GM23248 (cell line): Measurements from ENCODE around the gene MYLK. TPM values are rescaled to one million over a fixed set of nuclear protein-coding genes. Genes with fewer than 3 reads are reported as not detected.
A peak's percentile ranks its signal among the peaks of the same experiment; 100 is the strongest.

Experiments used
- DNase-seq: peaks from one replicate; pipeline ENCODE4 v3.0.0-alpha.2; 2015
- H2AFZ ChIP-seq: fragments of 200-600 bp; sonication (generic); 2 replicates; pipeline ENCODE4 v1.6.1; 2016; ENCODE audit warnings: antibody characterized with exemption
- H3F3A ChIP-seq: fragments of 200-600 bp; sonication (generic); 2 replicates; pipeline ENCODE4 v1.6.1; 2016; ENCODE audit warnings: mild to moderate bottlenecking, antibody characterized with exemption, mixed run types; ENCODE audit not compliant: insufficient read depth
- H3K27ac ChIP-seq: fragments of 200-600 bp; sonication (generic); 2 replicates; pipeline ENCODE4 v1.5.1; 2016; ENCODE audit warnings: mild to moderate bottlenecking
- H3K27me3 ChIP-seq: fragments of 200-600 bp; sonication (generic); replicated peaks from 2 replicates; pipeline ENCODE4 v1.6.1; 2016; ENCODE audit warnings: mild to moderate bottlenecking; ENCODE audit not compliant: insufficient read depth
- H3K36me3 ChIP-seq: fragments of 200-600 bp; sonication (generic); 2 replicates; pipeline ENCODE4 v1.6.1; 2016; ENCODE audit warnings: low read depth, mild to moderate bottlenecking
- H3K4me1 ChIP-seq: fragments of 200-600 bp; sonication (generic); 2 replicates; pipeline ENCODE4 v1.6.1; 2016; ENCODE audit warnings: mild to moderate bottlenecking; ENCODE audit not compliant: insufficient read depth
- H3K4me2 ChIP-seq: fragments of 200-600 bp; sonication (generic); one replicate; pipeline ENCODE4 v1.6.1; 2016; ENCODE audit warnings: mild to moderate bottlenecking; ENCODE audit not compliant: unreplicated experiment
- H3K4me3 ChIP-seq: fragments of 200-600 bp; sonication (generic); 2 replicates; pipeline ENCODE4 v1.5.1; 2016; ENCODE audit warnings: mild to moderate bottlenecking
- H3K79me2 ChIP-seq: fragments of 200-600 bp; sonication (generic); 2 replicates; pipeline ENCODE4 v1.6.1; 2016; ENCODE audit warnings: mild to moderate bottlenecking; ENCODE audit not compliant: insufficient read depth
- H3K9ac ChIP-seq: fragments of 200-600 bp; sonication (generic); 2 replicates; pipeline ENCODE4 v1.6.1; 2016; ENCODE audit warnings: mild to moderate bottlenecking
- H3K9me2 ChIP-seq: fragments of 200-600 bp; sonication (generic); 2 replicates; pipeline ENCODE4 v1.6.1; 2016; ENCODE audit warnings: mixed run types, mild to moderate bottlenecking, moderate library complexity; ENCODE audit not compliant: insufficient read depth
- H3K9me3 ChIP-seq: fragments of 200-600 bp; sonication (generic); one replicate; pipeline ENCODE4 v1.6.1; 2017; ENCODE audit warnings: low read depth
- H4K20me1 ChIP-seq: fragments of 200-600 bp; sonication (generic); 2 replicates; pipeline ENCODE4 v1.6.0; 2016; ENCODE audit not compliant: insufficient read depth
- EZH2 ChIP-seq: fragments of 200-600 bp; sonication (generic); IDR thresholded peaks from 2 replicates; pipeline ENCODE4 v1.6.1; 2018; ENCODE audit warnings: antibody characterized with exemption, mild to moderate bottlenecking; ENCODE audit not compliant: insufficient read depth, poor library complexity, severe bottlenecking
- EZH2phosphoT487 ChIP-seq: fragments of 200-600 bp; sonication (generic); IDR thresholded peaks from 2 replicates; pipeline ENCODE4 v1.6.1; 2018; ENCODE audit warnings: antibody characterized with exemption, moderate library complexity, mild to moderate bottlenecking, low read depth; ENCODE audit not compliant: insufficient read depth
- WGBS, 2 experiments: methylation state at CpG; one replicate each; pipeline ENCODE4 v1.1.6; 2015 to 2017; ENCODE audit warnings: low lambda C conversion rate in 2 of 2, low coverage in 1 of 2; ENCODE audit errors: missing lambda C conversion rate in 2 of 2; 5-methylcytosine and 5-hydroxymethylcytosine counted together
- in situ Hi-C: fragments of 300-500 bp; cut with MboI; formaldehyde crosslinking; loops from 2 replicates; pipeline ENCODE4 v1.15.0; 2020
- polyA plus RNA-seq: library from polyadenylated mRNA; unstranded; fragments of >200 nt; fragmentation: Nextera tagmentation; extraction: Ambion mirVana; gene quantifications from 2 replicates; pipeline ENCODE4 v1.2.1, GENCODE V29; 2016
- total RNA-seq: library from RNA; depleted of rRNA; stranded (reverse); fragments of >200 nt; shearing (Covaris generic); gene quantifications from 2 replicates; pipeline ENCODE4 v1.2.3, GENCODE V29; 2014

MYLK gene
- total and polyA plus RNA-seq, 2 experiments from 2014 or later: 110 to 174 TPM

- Histone ChIP-seq H3F3A (peaks cover 15% of the 10 kb centered on the region; the same call in 1 of the 2 replicates), H3K27ac (peak overlapping the region; percentile 29; the same call in 1 of the 2 replicates), H3K4me3 (no peak overlapping the region), H3K36me3 (peaks cover 41% of the 10 kb centered on the region), H3K9me2 (no peaks in the 10 kb centered on the region), H3K79me2 (no peaks in the 10 kb centered on the region), H4K20me1 (no peaks in the 10 kb centered on the region), H3K27me3 (no peaks in the 10 kb centered on the region), H3K4me1 (peaks cover 4% of the 10 kb centered on the region), H3K4me2 (no peak overlapping the region), H2AFZ (no peak overlapping the region), H3K9me3 (no peaks in the 10 kb centered on the region), H3K9ac (no peak overlapping the region)
- 72 to 89% methylated on average over 3 to 4 of the region's 4 CpGs for WGBS, 2 experiments
- in situ Hi-C loops: no loop called here
- TF ChIP-seq EZH2phosphoT487 (no peak), EZH2 (no peak)
- no peak for DNase-seq
Observed at GRCh38 chr3:123641505-123641904, 242.6 kb downstream of the MYLK start.

DNA sequence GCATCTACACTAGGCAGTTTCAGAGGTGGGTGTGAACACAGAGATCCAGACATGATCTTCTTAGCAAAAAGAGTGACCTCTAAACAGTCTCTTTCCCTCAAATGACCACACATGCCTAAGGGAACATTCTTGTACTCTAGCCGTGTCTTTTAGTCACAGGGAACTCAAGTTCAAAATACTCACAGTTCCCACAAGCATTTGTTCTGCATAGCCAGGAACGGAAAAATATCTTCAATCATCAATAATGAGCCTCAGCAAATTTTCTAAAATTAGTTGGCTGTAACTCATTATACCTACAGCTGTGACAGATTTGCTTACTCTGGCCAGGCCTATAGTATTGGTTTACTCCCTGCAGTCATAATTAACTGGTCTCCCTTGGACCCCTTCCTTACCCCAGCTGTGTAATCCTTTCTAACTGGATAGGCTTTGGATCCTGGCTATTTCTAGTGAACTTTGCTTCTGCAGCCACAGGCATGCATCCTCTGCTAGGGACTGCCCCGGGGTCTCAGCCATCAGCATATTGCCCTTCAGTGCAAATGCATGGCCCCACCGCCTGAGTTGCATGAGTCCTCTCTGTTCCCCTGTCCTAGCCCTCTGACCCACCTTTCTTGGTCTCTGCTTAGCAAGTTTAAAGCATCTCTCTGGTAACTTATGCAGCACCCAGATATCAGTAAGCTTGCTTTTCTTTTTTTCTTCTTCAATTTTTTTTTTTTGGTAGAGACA is 243.2 kb downstream of the MYLK start:
- peaks cover 15% of the 10 kb centered on the region; the same call in 1 of the 2 replicates for H3F3A ChIP-seq
- in situ Hi-C loops: no loop called here
- H3K4me3 ChIP-seq: no peak overlapping the region
- no peaks in the 10 kb centered on the region for H3K9me3 ChIP-seq
- TF ChIP-seq EZH2 (no peak), EZH2phosphoT487 (no peak)
- H3K9me2 ChIP-seq: no peaks in the 10 kb centered on the region
- H3K27me3 ChIP-seq: no peaks in the 10 kb centered on the region
- no peak overlapping the region for H2AFZ ChIP-seq
- H4K20me1 ChIP-seq: no peaks in the 10 kb centered on the region
- DNase-seq: peak; percentile 54
- H3K36me3 ChIP-seq: peaks cover 35% of the 10 kb centered on the region
- H3K9ac ChIP-seq: no peak overlapping the region
- H3K79me2 ChIP-seq: no peaks in the 10 kb centered on the region
- H3K27ac ChIP-seq: peak overlapping the region; percentile 29; the same call in 1 of the 2 replicates
- H3K4me1 ChIP-seq: peaks cover 4% of the 10 kb centered on the region
- H3K4me2 ChIP-seq: peak overlapping the region; percentile 2
- 42 to 43% methylated on average over 4 of the region's 4 CpGs for WGBS, 2 experiments

DNA sequence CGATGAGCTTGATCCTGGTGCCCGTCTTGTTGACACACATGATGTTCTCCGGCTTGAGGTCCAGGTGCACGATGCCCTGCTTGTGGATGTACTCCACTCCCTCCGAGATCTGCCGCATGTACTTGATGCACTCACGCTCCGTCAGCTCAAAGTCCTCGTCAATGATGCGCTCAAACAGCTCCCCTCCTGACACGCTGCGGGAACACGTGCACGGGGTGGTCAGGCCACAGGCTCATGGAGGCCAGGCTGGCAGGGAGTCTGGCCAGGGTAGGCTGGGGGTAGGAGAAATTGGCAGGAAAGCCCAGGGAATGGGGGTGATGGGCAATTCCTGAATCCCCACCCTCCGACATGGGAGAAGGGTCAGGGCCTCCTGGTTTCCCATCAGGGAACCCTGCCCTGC is 243.8 kb downstream of the MYLK start:
- Histone ChIP-seq H3K9me3 (no peaks in the 10 kb centered on the region), H3K9ac (no peak overlapping the region), H3K4me1 (peaks cover 4% of the 10 kb centered on the region), H3K9me2 (no peaks in the 10 kb centered on the region), H3F3A (peaks cover 15% of the 10 kb centered on the region; the same call in 1 of the 2 replicates), H4K20me1 (no peaks in the 10 kb centered on the region), H3K4me3 (no peak overlapping the region), H3K4me2 (no peak overlapping the region), H3K27ac (no peak overlapping the region), H2AFZ (no peak overlapping the region), H3K36me3 (peaks cover 29% of the 10 kb centered on the region), H3K27me3 (no peaks in the 10 kb centered on the region), H3K79me2 (no peaks in the 10 kb centered on the region)
- in situ Hi-C loops: no loop called here
- no peak for TF ChIP-seq EZH2
- no peak for TF ChIP-seq EZH2phosphoT487
- 83 to 88% methylated on average over 15 of the region's 15 CpGs for WGBS, 2 experiments
- DNase-seq: no peak

GRCh38 chr3:123638936-123639689 is 245.0 kb downstream of the MYLK start:
- Histone ChIP-seq H3K27ac (no peak overlapping the region), H3K9ac (no peak overlapping the region), H3K27me3 (no peaks in the 10 kb centered on the region), H2AFZ (no peak overlapping the region), H3K9me2 (no peaks in the 10 kb centered on the region), H3K4me1 (peaks cover 4% of the 10 kb centered on the region), H4K20me1 (no peaks in the 10 kb centered on the region), H3K4me2 (no peak overlapping the region), H3F3A (peaks cover 15% of the 10 kb centered on the region; the same call in 1 of the 2 replicates), H3K4me3 (no peak overlapping the region), H3K36me3 (peaks cover 22% of the 10 kb centered on the region; the same call in 1 of the 2 replicates), H3K79me2 (no peaks in the 10 kb centered on the region), H3K9me3 (no peaks in the 10 kb centered on the region)
- no peak for TF ChIP-seq EZH2
- TF ChIP-seq EZH2phosphoT487: no peak
- in situ Hi-C loops: no loop called here
- 83% methylated on average over 14 of the region's 14 CpGs for WGBS, 2 experiments
- DNase-seq: peak; percentile 17
